Activated B cell treated with CpG ODN at 0.5 μM for 24 hours (primary cell): ENCODE measurements around the gene AKAP13. TPM values are rescaled to one million over a fixed set of nuclear protein-coding genes. Genes with fewer than 3 reads are reported as not detected.

ENCODE experiments used
- ATAC-seq: fragments of 200-7000 bp; cut with Tn5 transposase; one replicate; pipeline ENCODE4 v1.10.0; 2021; ENCODE audit warnings: low read depth, mild to moderate bottlenecking, moderate library complexity
- CTCF ChIA-PET: fragments of 350-600 bp; sonication (Branson Sonifier 250); formaldehyde crosslinking; loops from one replicate; lab custom pipeline; 2021; ENCODE audit warnings: antibody characterized with exemption; lab: Charles Lee
- POLR2A ChIA-PET: fragments of 350-600 bp; sonication (Branson Sonifier 250); formaldehyde crosslinking; loops from one replicate; lab custom pipeline; 2021; ENCODE audit warnings: antibody characterized with exemption; lab: Charles Lee
- DNase-seq: peaks from one replicate; pipeline ENCODE4 v3.0.0; 2022
- H3K27ac Mint-ChIP-seq: one replicate; pipeline ENCODE4 v1.8.0; 2020; ENCODE audit warnings: mixed read lengths
- H3K27me3 Mint-ChIP-seq: one replicate; pipeline ENCODE4 v1.8.0; 2021; ENCODE audit warnings: mixed read lengths
- H3K36me3 Mint-ChIP-seq: one replicate; pipeline ENCODE4 v1.8.0; 2021; ENCODE audit warnings: low read depth, mixed read lengths
- H3K4me1 Mint-ChIP-seq: one replicate; pipeline ENCODE4 v1.8.0; 2021; ENCODE audit warnings: mixed read lengths
- H3K4me3 Mint-ChIP-seq: one replicate; pipeline ENCODE4 v1.8.0; 2020; ENCODE audit warnings: mild to moderate bottlenecking, mixed read lengths
- H3K9me3 Mint-ChIP-seq: one replicate; pipeline ENCODE4 v1.8.0; 2020; ENCODE audit warnings: mixed read lengths
- intact Hi-C: fragments of 100-400 bp; cut with micrococcal nuclease; formaldehyde crosslinking; loops from one replicate; pipeline ENCODE4 v1.15.1; 2024
- total RNA-seq: library from RNA; stranded (reverse); gene quantifications from 2 replicates; pipeline ENCODE4 v1.2.3, GENCODE V29; 2022
- TF ChIP-seq, protein P1 (sequence below): fragments of 200-600 bp; IDR thresholded peaks from one replicate; pipeline ENCODE4 v1.8.0; 2022; ENCODE audit warnings: antibody characterized with exemption, mild to moderate bottlenecking

Gene AKAP13
- total RNA-seq, 1 donor from 2014 or later = 290 TPM

DNA sequence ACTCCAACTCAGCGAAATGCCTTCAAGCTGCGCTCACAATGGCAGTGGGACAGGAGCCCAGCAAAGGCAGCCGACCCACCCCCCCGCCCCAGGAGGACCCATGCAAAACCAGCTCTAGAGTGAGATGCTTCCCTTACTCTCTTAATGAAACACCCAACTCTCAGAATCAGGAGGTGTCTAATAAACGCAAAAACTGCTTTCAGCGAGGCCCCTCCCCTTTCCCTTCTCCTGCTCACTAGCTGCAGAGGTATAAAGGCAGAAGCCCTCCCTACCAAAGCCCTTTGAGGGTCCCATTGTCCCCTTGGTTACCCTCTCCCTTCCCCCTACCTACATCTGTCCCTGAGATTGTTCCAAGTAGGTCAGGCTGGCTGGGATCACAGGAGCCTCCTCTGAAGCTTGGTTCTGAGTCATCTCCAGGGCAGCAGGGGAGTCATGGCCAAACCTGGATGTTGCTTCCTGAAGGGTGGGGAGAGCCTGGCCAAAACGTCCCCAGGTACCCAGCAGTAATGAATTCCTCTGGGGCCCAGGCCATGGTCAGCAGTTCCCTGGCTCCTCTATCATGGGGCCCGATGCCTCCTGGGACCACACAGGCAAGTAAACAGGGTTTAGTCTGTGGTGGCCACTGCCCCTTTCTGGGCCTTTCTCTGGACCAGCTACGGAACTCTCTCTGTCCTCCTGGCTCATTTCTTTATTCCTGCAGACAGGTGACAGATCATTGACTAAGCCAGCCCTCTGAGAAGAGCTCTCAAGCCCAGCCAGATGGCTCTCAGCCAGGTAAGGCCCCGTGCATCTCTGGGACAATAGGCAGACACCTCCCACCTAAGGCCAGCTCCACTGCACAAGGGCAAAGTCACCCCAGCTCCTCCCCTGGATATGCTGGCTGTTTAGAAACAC lies 405.7 kb downstream of the AKAP13 start:
- Mint-ChIP-seq H3K27me3 (no peaks in the 10 kb centered on the region), H3K36me3 (no peaks in the 10 kb centered on the region), H3K4me1 (peaks cover 13% of the 10 kb centered on the region), H3K4me3 (no peak overlapping the region), H3K27ac (no peak overlapping the region), H3K9me3 (no peaks in the 10 kb centered on the region)
- no peak for ATAC-seq
- TF ChIP-seq, protein P1, sequence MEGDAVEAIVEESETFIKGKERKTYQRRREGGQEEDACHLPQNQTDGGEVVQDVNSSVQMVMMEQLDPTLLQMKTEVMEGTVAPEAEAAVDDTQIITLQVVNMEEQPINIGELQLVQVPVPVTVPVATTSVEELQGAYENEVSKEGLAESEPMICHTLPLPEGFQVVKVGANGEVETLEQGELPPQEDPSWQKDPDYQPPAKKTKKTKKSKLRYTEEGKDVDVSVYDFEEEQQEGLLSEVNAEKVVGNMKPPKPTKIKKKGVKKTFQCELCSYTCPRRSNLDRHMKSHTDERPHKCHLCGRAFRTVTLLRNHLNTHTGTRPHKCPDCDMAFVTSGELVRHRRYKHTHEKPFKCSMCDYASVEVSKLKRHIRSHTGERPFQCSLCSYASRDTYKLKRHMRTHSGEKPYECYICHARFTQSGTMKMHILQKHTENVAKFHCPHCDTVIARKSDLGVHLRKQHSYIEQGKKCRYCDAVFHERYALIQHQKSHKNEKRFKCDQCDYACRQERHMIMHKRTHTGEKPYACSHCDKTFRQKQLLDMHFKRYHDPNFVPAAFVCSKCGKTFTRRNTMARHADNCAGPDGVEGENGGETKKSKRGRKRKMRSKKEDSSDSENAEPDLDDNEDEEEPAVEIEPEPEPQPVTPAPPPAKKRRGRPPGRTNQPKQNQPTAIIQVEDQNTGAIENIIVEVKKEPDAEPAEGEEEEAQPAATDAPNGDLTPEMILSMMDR = no peak
- ChIA-PET POLR2A (no interaction called here), CTCF (no interaction called here)
- intact Hi-C loops = no loop called here
- no peak for DNase-seq

DNA sequence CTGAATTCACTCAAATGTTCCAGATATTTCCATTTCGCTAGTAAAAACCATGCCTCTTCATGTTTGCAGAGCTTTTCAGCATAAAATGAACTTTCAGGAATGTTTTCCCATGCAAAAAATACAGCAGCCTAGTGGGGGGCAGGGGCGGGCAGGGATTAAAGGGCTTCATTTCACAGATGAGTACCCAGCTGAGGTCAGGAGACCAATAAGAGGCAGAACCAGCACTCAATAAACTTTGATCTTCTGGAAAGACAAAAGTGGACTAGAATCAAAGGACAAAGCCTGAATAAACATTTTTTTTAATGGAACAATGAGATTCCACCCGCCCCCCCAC lies 406.3 kb downstream of the AKAP13 start:
- Mint-ChIP-seq H3K36me3 (no peaks in the 10 kb centered on the region), H3K4me1 (peaks cover 13% of the 10 kb centered on the region), H3K4me3 (no peak overlapping the region), H3K27me3 (no peaks in the 10 kb centered on the region), H3K9me3 (no peaks in the 10 kb centered on the region), H3K27ac (no peak overlapping the region)
- intact Hi-C loops = no loop called here
- ATAC-seq (no peak), DNase-seq (no peak)
- CTCF ChIA-PET = no interaction called here
- TF ChIP-seq, protein P1 = no peak
- POLR2A ChIA-PET = no interaction called here

DNA sequence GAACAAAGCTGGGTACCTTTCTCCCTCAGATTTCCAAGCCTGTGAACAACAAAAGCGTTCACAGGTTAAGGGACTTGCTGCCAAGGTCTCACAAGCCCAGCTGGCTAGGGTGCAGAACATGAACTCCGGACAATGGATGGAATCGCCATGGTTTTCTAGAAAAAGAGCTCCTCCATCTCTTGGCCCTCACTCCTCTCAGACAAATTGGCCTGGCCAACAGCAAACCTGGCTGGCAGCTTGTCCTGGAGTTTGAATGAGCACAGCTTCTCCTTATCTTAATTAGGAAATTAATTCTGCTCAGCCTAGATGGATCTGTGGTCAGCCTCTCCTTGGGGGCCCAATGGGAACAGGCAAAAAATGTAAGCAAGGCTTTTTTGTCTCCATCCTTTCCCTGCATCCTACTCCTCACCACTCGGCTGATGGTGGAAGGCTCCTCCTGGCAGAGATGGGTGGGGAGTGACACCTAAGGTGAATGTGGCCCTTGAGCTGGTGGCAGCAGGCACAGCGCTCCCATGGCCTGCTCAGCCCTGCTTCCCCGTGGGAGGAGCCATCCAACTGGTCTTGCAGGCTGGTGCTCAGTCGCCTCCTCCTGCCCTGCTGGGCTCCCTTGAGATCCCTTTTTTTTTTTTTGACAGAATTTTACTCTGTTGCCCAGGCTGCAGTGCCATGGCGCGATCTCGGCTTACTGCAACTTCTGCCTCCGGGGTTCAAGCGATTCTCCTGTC lies 408.5 kb downstream of the AKAP13 start:
- no peak overlapping the region for H3K4me3 Mint-ChIP-seq
- TF ChIP-seq, protein P1 = no peak
- peaks cover 22% of the 10 kb centered on the region for H3K4me1 Mint-ChIP-seq
- ChIA-PET POLR2A (interaction anchor here (0.9 kb wide), 1 partner anchor 10 kb away, joined by 3 read pairs; no protein-coding TSS in a partner anchor), CTCF (no interaction called here)
- H3K9me3 Mint-ChIP-seq = no peaks in the 10 kb centered on the region
- H3K27me3 Mint-ChIP-seq = no peaks in the 10 kb centered on the region
- no peaks in the 10 kb centered on the region for H3K36me3 Mint-ChIP-seq
- DNase-seq = no peak
- ATAC-seq = no peak
- no peak overlapping the region for H3K27ac Mint-ChIP-seq
- intact Hi-C loops = no loop called here

DNA sequence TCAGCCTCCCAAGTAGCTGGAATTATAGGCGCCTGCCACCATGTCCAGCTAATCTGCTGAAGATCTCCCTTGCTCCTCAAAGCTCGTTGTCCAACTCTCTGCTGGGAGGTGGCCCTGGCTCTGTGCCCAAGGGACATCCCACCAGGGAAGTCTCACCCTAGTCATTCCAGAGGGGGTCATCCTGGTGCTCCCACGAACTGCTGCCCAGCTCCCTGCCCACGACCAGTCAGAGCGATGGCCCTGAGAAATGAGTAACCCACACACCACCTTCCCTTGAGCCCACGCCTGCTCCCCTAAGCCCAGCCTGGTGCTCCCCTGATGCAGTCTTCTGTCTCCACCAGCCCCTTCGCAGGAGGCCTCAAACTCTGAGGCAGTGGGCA lies 409.1 kb downstream of the AKAP13 start:
- Mint-ChIP-seq H3K4me3 (no peak overlapping the region), H3K36me3 (no peaks in the 10 kb centered on the region), H3K27me3 (no peaks in the 10 kb centered on the region), H3K27ac (no peak overlapping the region), H3K4me1 (peaks cover 24% of the 10 kb centered on the region), H3K9me3 (no peaks in the 10 kb centered on the region)
- DNase-seq (no peak), ATAC-seq (no peak)
- intact Hi-C loops = no loop called here
- CTCF ChIA-PET = no interaction called here
- TF ChIP-seq, protein P1 = no peak
- POLR2A ChIA-PET = interaction anchor here (0.9 kb wide), 1 partner anchor 10 kb away, joined by 3 read pairs; no protein-coding TSS in a partner anchor

DNA sequence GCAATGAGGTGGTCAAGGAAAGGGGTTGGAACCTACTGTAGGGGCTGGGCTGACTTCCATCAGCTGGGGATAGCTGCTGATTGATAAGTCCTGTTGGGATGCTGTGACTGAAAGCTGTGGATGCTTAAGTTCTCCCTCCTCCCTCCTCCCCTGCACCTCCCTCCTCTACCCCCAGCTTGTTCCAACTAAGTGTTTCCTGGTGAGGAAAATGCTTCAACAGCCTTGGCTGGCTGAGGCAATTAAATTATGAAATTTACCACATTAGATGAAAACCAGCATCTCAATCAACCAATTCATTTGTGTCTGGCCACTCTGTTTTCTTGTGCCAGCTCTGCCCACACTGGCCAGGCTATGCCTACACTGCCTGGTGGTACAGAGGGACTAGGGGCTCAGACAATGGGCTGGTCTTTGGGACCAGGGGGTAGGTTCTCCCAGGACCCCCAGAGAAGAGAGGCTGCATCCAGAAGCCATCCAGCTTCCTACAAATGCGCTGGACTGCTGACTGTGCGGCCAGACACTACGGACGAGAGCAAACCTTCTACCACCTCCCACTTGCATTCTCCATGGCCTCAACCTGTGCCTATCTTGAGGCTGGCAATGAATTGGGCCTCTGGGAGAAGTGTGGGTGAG lies 411.8 kb downstream of the AKAP13 start:
- no peak overlapping the region for H3K4me3 Mint-ChIP-seq
- POLR2A ChIA-PET = no interaction called here

More for the DNA sequence above, 411.8 kb downstream of the AKAP13 start:
- intact Hi-C loops = loop anchor here (5.0 kb wide), 1 partner anchor 60 kb away; no protein-coding TSS in a partner anchor
- H3K9me3 Mint-ChIP-seq = no peaks in the 10 kb centered on the region
- no peak overlapping the region for H3K27ac Mint-ChIP-seq
- TF ChIP-seq, protein P1 = no peak
- peaks cover 19% of the 10 kb centered on the region for H3K4me1 Mint-ChIP-seq
- DNase-seq (no peak), ATAC-seq (no peak)
- H3K27me3 Mint-ChIP-seq = peaks cover 2% of the 10 kb centered on the region
- no peaks in the 10 kb centered on the region for H3K36me3 Mint-ChIP-seq
- CTCF ChIA-PET = no interaction called here
